ENCODE measurements around the gene VASP.

The VASP gene

DNA sequence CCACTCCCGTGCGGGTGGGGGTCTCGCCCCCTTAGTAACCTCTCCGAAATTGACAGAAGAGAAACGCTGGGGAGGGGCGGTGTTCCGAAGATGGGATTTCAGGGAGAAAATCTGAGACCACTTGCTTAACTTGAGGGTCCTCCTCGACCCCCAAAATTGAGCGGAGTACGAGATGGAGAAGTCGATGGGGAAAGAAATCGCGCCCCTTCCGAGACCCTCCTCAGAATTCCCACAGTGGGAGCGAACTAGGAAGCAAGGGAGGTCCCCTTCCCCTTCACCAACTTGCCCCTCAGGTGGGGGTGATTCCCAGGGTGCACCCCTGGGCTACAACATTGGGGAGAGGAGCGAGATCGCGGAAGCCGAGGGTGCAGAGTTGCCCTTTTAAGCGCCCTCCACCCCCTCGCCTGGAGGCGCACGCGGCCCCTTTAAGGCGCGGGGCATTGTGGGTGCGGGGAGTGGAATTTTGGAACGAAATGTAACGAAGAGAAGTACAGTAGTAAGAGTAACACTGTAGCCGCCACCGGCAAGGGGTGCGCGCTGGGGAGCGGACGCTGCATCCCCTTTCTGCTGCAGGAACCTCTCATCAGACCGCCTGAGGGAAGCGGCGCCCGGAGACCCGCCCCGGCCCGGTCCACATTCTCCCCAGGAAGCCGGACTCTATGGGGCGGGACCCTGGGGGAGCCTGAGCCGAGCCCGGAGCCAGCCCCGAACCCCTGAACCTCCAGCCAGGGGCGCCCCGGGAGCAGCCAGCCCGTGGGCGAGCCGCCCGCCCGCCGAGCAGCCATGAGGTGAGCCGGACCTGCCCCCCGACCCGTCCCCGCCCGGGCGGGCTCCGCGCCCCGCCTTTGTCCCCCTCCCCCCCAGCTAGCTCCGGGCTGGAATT lies at the start of gene VASP:
Gene VASP (plus strand): TSS at position 491 of the 883 bp plus-strand sequence. CDS start 293 bp downstream, at position 784.
- FAIRE-seq = no peak
- DNase-seq (ENCODE audit: low spot score) = peak; percentile 63

DNA sequence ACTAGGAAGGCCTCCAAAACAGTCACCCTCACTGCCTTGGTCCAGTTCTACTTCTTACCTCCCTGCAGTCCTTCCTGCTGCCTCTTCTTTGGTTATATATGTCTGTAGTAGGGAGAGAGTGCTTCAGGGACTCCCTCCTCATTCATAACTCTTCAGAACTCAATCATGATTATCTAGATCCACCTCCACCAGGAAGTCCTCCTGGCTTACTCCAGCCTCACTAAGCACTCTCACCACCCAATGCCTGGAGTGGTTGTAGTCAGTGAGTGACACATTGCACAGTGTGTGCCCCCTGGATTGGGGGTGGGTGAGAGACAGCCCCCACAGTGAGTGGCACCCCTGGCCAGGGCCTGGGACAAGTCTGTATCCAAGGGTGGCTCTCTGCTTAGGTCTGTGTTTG lies 49.5 kb upstream of the VASP start:
- DNase-seq (ENCODE audit: low spot score) (no peak), FAIRE-seq (no peak)

DNA sequence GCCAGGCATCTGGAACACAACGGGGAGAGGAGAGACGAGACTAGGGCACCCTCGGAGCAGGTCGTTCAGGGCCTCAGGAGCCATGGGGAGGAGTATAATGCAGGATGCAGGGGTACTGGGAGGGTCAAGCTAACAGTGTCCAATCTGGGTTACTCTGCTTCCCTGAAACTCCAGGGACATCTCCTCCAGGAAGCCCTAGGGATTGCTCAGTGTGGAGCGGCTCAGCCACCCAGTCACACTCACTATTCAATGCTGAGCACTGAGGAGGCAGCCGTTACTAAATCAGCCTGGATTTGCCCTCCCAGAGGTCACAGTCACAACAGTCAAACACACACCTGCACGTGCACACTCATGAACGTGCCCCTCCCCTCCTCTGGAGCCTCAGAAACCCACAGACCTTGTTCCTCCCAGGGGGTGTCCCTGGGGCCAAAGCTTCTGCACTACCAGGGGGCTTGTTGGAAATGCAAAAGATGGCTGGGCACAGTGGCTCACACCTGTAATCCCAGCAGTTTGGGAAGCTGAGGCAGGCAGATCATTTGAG lies 46.4 kb upstream of the VASP start:
- FAIRE-seq (no peak), DNase-seq (ENCODE audit: low spot score) (no peak)

DNA sequence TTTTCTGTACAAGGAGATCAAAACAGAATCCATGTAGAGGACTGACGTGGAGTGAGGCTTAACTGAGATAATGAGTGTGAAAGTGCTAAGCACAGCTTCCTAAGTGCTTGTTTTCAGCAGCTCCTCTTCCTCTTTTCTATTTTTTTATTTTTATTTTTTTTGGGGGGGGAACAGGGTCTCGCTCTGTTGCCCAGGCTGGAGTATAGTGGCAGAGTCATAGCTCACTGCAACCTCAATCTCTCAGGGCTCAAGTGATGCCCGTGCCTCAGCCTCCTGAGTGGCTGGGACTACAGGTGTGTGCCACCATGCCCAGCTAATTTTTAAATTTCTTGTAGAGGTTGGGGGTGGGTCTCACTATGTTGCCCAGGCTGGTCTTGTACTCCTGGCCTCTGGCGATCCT lies 45.1 kb upstream of the VASP start:
- DNase-seq (ENCODE audit: low spot score) = no peak
- no peak for FAIRE-seq

DNA sequence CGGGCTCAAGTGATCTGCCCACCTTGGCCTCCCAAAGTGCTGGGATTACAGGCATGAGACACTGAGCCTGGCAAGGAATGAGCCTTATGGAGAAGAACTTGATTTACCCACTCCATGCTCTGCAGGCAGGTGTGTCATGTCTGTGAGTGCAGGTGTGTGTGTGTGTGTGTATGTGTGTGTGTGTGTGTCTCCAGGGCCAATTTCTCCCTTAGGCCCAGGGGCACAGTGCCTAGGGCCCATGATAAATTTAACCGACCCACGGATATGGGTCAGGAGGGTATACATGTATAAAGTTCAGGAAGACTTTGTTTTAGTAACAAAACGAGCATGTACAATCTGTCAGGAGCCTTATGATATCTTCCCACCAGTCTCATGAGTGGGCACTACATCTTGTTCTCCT lies 44.0 kb upstream of the VASP start:
- DNase-seq (ENCODE audit: low spot score) (no peak), FAIRE-seq (no peak)

DNA sequence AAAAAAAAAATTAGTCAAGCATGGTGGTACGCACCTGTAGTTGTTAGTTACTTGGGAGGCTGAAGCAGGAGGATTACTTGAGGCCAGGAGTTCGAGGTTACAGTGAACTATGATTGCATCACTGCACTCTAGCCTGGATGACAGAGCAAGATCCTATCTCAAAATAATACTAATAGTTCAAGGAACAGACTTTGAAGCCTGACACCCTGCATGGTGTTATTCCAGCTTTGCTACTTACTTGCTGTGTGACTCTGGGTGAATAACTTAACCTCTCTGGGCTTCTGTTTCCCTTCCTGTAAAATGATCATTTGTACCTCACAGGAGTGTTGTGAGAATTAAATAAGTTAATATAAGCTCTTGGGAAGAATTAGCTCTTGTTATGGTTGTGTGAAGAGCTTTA lies 43.0 kb upstream of the VASP start:
- DNase-seq (ENCODE audit: low spot score) = no peak
- FAIRE-seq = no peak

DNA sequence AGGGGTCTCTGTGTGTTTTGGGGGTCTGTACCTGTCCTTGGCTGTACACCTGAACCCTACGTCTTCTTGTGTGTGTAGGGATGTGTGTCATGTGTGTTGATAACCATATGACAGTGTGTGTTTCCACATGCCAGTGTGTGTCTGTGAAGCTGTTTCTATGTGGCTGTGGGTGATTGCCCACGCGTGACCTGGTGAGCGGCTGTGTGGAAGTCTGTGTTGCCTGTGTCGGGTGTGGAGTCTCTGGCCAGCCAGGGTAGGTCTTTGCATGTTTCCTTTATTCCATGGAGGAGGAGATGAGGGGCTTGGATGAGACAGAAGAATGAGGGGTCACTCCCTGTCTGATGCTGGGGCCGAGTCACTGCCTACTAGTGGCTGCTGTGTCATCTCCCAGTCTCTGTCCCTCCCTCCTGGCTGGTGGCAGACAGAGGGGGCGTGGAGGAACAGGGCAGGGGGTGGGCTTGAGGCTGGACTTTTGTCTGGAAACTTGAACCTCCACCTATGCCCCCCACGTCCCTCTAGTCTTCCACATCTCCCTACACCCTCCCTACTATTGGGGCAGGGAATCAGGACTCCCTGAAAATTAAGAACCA lies 42.3 kb upstream of the VASP start:
- no peak for FAIRE-seq

DNA sequence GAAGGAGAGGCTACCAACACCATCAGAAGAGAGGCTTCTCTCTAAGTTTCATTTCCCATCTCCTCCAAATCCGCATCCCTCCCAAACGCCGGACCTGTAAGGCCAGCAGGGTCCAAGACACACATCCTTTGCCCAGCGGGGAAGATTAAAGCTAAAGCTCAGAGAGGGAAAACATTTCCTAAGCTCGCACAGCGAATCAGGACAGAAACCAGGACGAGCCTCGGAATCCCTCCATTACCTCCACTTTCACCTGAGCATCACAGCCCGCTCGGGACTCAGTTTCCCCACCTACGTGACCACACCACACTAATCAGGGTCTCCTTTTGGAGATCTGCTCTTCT lies 40.2 kb upstream of the VASP start:
- DNase-seq (ENCODE audit: low spot score) (no peak), FAIRE-seq (no peak)

More for the DNA sequence above, 42.3 kb upstream of the VASP start:
- DNase-seq (ENCODE audit: low spot score) = no peak

DNA sequence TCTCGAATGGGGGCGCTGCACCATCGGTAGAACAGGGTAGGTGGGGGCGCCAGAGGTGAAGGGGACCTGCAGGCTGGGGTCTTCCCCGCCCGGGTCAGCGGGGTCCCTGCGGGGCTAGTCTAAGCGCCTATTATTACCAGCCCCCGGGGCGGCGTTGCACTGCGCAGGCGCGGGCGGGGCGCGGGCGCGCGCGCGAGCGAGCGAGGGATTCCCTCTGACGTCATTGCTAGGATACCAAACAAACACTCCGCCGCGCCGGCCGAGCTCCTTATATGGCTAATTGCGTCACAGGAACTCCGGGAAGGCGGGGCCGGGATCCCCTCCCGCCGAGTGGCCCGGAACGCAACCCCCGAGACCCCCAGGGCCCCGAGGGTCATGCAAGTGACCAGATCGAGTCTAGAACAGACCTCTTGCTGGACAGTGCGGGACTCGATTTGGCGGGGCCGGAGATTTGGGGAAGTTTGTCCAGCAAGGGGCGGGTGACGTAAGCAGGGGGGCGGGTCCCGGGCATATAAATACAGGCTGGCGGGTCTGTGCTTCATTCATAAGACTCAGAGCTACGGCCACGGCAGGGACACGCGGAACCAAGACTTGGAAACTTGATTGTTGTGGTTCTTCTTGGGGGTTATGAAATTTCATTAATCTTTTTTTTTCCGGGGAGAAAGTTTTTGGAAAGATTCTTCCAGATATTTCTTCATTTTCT lies 39.7 kb upstream of the VASP start, which contains the start of gene FOSB:
Gene FOSB (plus strand): TSS at position 541 of the 703 bp plus-strand sequence. CDS start 591 bp downstream, outside the sequence.
- FAIRE-seq (no peak), DNase-seq (ENCODE audit: low spot score) (peak; percentile 83)

DNA sequence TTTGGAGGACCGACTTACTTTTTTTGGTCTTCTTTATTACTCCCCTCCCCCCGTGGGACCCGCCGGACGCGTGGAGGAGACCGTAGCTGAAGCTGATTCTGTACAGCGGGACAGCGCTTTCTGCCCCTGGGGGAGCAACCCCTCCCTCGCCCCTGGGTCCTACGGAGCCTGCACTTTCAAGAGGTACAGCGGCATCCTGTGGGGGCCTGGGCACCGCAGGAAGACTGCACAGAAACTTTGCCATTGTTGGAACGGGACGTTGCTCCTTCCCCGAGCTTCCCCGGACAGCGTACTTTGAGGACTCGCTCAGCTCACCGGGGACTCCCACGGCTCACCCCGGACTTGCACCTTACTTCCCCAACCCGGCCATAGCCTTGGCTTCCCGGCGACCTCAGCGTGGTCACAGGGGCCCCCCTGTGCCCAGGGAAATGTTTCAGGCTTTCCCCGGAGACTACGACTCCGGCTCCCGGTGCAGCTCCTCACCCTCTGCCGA lies 39.1 kb upstream of the VASP start:
- FAIRE-seq = no peak
- no peak for DNase-seq (ENCODE audit: low spot score)

DNA sequence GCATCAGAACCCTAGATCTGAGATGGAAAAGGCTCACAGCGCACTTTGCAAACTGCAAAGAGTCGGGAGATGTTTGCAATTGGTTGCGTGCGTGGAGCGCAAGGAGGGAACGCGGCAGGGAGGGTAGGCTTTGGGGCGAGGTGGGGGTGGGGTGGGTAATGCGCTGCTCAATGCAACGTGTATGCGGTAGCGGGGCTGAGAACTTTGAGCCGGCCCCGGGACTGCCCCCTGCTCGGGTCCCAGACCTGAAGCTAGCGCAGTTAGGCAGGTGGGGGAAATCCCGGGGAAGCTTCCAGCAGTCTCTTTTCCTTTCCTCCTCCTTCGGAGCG lies 38.5 kb upstream of the VASP start:
- no peak for DNase-seq (ENCODE audit: low spot score)
- FAIRE-seq = no peak

DNA sequence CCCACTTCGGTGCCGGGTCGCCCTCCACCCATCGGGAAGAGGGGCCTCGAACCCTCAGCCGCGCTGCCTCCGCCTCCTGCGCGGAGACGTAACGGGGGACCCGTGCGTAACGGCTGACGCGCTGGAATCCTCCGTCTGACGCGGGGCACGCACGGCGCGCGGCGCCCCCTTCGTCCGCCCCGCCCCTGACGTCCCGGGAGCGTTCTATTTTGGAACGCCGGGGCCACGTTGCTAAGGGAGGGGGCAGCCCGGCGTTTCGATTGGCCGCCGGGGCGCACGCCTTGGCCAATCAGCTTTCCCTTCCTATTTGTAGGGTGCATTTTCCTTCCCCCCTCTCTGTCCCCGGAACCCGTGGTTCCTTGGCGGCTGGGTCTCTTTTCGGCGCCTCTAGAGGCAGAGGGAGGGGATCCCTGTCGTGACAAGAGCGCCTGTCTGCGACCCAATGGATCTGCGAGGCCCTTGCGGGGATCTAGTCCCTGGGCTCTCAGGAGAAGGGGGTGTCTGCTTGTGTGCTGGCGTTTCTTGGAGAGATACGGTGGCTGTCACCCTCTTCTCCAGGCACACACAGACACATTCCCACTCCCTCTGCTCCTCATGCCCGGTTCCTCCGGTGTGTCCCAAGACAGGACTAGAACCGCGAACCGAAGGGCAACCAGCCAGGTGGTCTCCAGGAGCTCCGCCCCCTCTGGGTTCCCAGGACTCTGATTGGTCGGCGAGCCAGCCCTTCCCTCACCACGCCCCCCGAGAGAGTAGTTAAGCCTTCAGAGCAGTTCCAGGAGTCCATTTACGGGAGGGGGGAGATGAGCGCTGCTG lies 37.9 kb upstream of the VASP start:
- FAIRE-seq (peak; percentile 37), DNase-seq (ENCODE audit: low spot score) (peak; percentile 71)

DNA sequence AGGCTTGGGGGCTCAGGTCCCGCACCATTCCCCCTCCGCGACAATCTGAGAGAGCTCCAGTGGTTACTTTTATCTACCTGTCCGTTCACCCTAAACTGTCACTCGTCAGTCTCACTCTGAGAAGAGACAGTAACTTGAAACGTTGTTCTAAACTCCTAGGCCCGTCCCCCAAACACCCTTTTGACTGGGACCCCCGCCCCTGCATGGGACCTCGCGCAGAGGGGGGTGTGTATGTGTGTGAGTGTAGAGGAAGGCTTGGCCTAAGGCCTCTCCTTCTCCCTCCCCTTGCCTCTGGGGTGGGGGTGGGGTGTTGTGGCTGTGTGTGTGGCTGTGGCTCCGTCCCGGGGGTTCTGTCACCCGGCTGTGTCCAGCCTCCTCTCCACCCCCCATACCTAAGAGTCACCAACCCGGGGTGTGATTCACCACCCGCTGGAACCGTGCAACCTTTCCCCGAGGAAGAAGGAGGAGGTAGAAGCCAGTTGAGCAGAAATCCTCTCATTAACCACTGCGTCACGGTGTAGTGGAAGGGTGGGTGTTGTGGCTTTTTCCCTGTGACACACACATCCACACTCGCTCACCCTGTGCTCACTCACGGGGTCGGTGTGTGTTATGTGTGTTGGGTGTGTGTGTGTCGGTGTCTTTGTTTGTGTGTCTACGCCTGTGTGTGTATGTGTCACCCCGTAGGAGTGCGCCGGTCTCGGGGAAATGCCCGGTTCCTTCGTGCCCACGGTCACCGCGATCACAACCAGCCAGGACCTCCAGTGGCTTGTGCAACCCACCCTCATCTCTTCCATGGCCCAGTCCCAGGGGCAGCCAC lies 37.1 kb upstream of the VASP start:
- FAIRE-seq (peak; percentile 89), DNase-seq (ENCODE audit: low spot score) (peak; percentile 94)

DNA sequence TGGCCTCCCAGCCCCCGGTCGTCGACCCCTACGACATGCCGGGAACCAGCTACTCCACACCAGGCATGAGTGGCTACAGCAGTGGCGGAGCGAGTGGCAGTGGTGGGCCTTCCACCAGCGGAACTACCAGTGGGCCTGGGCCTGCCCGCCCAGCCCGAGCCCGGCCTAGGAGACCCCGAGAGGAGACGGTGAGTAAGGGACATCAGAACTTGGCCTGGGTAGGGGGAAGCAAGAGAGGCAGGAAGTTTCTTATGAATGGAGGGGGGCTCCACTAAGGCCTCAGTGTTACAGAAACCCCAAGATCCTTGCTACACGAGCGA lies 36.6 kb upstream of the VASP start:
- DNase-seq (ENCODE audit: low spot score) (no peak), FAIRE-seq (no peak)

DNA sequence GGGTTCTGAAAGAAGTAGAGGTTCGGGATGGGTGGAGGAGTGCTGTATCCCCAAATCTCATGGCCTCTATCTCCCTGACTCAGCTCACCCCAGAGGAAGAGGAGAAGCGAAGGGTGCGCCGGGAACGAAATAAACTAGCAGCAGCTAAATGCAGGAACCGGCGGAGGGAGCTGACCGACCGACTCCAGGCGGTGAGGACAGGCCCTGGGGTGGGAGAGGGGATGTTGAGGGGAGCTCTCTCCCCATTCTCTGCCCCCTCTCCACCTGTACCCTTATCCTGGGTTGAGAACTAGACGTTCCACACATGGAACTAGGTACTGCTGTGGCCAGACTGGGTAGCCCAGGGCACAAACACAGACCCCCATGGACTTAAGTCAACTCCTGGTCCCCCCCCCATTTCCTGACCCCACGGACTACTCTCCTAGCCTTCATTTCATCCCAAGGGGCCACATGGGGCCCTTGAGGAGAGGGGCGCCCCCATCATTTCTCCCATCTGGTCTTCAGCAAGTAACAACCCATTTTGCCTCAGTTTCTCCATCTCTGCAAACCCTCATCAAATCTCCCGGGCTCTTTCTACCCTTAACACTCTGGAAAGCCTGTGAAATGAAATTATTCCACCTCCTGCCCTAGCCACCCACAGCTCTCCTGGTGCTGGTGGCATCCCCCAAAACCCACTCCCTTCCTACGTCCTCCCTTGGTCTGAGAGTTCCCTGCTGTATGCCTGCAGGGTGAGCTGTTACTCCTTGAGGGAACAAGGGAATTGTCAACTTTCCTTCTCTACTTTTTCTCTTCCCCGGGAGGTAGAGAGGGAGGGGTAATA lies 36.0 kb upstream of the VASP start:
- FAIRE-seq = no peak
- no peak for DNase-seq (ENCODE audit: low spot score)

DNA sequence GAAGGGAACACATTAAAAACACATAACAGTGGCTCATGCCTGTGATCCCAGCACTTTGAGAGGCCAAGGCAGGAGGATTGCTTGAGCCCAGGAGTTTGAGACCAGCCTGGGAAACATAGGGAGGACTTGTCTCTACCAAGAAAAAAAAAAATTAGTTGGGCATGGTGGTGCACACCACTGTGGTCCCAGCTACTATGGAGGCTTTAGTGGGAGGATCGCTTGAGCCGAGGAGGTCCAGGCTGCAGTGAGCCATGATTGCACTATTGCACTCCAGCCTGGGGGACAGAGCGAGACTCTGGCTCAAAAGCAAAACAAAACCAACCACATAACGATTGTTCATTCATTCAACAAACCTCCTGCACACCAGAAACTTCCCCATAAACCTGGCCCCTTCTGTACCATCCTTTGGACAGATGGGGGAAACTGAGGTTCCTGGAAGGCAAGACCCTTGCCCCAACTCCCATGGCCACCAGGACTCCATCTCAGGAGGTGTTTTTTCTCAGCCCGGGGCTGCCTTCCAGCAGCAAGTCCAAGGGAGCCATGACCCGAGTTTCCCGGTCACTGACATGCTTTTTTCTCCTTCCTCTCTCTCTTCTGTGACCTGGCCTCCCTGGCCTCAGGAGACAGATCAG lies 35.2 kb upstream of the VASP start:
- FAIRE-seq (no peak), DNase-seq (ENCODE audit: low spot score) (no peak)

DNA sequence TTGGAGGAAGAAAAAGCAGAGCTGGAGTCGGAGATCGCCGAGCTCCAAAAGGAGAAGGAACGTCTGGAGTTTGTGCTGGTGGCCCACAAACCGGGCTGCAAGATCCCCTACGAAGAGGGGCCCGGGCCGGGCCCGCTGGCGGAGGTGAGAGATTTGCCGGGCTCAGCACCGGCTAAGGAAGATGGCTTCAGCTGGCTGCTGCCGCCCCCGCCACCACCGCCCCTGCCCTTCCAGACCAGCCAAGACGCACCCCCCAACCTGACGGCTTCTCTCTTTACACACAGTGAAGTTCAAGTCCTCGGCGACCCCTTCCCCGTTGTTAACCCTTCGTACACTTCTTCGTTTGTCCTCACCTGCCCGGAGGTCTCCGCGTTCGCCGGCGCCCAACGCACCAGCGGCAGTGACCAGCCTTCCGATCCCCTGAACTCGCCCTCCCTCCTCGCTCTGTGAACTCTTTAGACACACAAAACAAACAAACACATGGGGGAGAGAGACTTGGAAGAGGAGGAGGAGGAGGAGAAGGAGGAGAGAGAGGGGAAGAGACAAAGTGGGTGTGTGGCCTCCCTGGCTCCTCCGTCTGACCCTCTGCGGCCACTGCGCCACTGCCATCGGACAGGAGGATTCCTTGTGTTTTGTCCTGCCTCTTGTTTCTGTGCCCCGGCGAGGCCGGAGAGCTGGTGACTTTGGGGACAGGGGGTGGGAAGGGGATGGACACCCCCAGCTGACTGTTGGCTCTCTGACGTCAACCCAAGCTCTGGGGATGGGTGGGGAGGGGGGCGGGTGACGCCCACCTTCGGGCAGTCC lies 34.5 kb upstream of the VASP start:
- FAIRE-seq (no peak), DNase-seq (ENCODE audit: low spot score) (no peak)

DNA sequence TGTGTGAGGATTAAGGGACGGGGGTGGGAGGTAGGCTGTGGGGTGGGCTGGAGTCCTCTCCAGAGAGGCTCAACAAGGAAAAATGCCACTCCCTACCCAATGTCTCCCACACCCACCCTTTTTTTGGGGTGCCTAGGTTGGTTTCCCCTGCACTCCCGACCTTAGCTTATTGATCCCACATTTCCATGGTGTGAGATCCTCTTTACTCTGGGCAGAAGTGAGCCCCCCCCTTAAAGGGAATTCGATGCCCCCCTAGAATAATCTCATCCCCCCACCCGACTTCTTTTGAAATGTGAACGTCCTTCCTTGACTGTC lies 34.0 kb upstream of the VASP start:
- no peak for FAIRE-seq
- no peak for DNase-seq (ENCODE audit: low spot score)
